ENCODE measurements around the gene CHRNE.
A peak's percentile ranks its signal among the peaks of the same experiment; 100 is the strongest.
"Not testable (repeated sequence)": the region's sequence is repeated elsewhere in the genome, so short reads cannot be mapped to it uniquely, and the experiment has no call there.

The CHRNE gene

DNA sequence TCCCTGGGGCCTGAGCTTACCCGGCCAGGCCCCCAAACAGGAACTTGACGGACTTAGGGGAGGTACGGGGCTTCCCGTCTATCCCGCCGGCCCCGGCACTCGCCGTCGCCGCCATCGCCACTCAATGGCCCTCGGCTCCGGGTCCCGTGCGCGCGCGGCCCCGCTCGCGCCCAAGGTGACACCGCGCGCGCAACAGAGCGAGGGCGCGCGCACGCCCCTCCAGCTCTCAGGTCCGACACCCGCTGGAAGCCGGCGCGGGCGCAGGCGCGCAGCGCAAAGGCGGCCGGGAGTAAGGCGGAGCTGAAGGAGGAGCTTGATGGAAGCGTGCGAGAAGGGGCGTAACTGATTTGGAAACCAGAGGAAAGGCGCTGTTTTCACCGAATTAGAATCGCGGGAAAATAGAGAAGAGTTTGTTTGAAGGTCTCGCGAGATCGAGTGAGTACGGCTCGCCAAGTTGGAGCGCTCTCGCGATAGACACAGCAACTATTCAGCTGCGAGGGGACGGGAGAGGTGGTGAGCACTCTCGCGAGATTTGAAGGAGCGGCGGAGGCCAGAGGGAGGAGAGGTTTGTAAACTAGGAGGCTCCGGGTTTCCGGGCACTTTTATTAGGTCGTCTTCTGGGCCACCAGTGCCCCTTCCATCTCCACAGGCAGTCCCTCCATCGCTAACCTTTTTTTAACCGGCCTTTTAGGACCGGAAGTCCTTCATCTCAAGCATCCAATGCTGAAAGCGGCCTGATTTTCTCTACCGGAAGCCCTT lies 37.1 kb upstream of the CHRNE start, which contains the start of the genes RNF167 and SLC25A11:
Gene RNF167, plus strand, starts transcription at position 473 of the 759 bp plus-strand sequence. CDS start 642 bp downstream, outside the sequence.
Gene SLC25A11, minus strand, starts transcription at position 251 of the 759 bp plus-strand sequence. Its CDS starts 136 bp downstream, at position 115.
- peak; percentile 91 for DNase-seq (ENCODE audit: low read depth, low spot score)

DNA sequence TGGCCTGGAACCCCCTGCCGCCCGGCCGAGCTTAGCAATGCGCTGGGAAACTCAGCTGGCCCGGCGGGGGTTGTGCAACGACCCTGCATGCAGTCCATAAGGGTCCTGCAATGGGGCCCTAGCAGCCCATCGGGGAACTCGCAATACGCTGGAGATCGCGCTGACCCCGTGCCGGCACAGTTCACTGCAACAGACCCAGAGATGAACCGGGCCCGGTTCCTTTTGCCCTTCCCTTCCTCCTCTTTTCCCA lies 36.6 kb upstream of the CHRNE start:
- DNase-seq (ENCODE audit: low read depth, low spot score): no peak

GRCh38 chr17:4938688-4939545 lies 36.0 kb upstream of the CHRNE start:
- no peak for DNase-seq (ENCODE audit: low read depth, low spot score)

GRCh38 chr17:4938069-4938491 lies 35.2 kb upstream of the CHRNE start:
- DNase-seq (ENCODE audit: low read depth, low spot score): no peak

DNA sequence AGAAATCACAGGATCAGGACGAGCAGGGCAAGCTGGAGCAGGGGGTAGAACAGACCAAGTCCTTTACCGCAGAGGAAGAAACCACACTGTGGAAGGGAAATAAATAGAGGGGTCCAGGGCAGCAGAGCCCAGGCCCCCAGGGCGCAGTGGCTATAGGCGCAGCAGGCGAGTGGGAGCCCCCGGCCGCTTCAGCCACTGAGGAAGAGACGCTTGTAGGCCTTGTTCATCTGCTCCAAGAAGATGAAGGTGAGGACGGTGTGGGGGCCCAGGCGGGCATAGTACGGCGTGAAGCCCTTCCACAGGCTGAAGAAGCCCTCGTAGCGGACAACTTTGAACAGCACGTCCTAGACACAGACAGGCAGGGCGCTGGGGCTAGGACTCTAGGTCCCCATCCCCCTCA lies 34.7 kb upstream of the CHRNE start:
- no peak for DNase-seq (ENCODE audit: low read depth, low spot score)

GRCh38 chr17:4936436-4936835 lies 33.5 kb upstream of the CHRNE start:
- no peak for DNase-seq (ENCODE audit: low read depth, low spot score)

DNA sequence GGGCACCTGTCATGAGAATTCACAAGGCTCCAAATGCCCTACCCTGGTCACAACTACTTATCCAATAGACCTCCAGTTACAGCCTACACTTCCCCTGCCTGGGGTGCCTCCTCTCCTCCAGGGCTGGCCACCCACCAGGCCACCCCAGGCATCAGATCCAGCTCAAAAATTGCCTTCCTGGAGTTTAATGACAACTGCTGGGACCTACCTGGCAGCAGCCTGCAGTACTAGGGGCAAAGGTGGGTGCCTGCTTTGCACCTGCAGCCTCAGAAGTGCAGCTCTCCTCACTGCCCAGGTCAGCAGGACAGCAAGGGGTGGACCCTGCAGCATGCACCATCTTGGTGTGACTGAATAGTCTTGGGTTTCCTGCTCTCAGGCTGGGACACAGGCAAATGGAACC lies 32.8 kb upstream of the CHRNE start:
- no peak for DNase-seq (ENCODE audit: low read depth, low spot score)

DNA sequence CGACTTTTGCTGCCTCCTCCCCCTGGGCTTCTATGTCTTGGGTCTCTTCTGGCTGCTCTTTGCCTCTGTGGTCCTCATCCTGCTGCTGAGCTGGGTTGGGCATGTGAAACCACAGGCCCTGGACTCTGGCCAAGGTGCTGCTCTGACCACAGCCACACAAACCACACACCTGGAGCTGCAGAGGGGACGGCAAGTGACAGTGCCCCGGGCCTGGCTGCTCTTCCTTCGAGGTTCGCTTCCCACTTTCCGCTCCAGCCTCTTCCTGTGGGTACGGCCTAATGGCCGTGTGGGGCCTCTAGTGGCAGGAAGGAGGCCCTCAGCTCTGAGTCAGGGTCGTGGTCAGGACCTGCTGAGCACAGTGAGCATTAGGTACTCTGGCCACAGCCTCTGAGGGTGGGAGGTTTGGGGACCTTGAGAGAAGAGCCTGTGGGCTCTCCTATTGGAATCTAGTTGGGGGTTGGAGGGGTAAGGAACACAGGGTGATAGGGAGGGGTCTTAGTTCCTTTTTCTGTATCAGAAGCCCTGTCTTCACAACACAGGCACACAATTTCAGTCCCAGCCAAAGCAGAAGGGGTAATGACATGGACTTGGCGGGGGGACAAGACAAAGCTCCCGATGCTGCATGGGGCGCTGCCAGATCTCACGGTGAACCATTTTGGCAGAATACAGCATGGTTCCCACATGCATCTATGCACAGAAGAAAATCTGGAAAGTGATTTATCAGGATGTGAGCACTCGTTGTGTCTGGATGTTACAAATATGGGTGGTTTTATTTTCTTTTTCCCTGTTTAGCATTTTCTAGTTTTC lies 31.5 kb upstream of the CHRNE start:
- no peak for DNase-seq (ENCODE audit: low read depth, low spot score)

GRCh38 chr17:4933646-4934045 lies 30.7 kb upstream of the CHRNE start:
- no peak for DNase-seq (ENCODE audit: low read depth, low spot score)

GRCh38 chr17:4932756-4933155 lies 29.9 kb upstream of the CHRNE start:
- no peak for DNase-seq (ENCODE audit: low read depth, low spot score)

- no peak for DNase-seq (ENCODE audit: low read depth, low spot score)
Observed at GRCh38 chr17:4931963-4932362, 29.1 kb upstream of the CHRNE start, which contains the start of gene GP1BA. TSS of gene GP1BA (plus strand) at chr17:4932277. CDS start at chr17:4932605, 328 bp downstream.

GRCh38 chr17:4928881-4929280 lies 26.0 kb upstream of the CHRNE start:
- no peak for DNase-seq (ENCODE audit: low read depth, low spot score)

DNA sequence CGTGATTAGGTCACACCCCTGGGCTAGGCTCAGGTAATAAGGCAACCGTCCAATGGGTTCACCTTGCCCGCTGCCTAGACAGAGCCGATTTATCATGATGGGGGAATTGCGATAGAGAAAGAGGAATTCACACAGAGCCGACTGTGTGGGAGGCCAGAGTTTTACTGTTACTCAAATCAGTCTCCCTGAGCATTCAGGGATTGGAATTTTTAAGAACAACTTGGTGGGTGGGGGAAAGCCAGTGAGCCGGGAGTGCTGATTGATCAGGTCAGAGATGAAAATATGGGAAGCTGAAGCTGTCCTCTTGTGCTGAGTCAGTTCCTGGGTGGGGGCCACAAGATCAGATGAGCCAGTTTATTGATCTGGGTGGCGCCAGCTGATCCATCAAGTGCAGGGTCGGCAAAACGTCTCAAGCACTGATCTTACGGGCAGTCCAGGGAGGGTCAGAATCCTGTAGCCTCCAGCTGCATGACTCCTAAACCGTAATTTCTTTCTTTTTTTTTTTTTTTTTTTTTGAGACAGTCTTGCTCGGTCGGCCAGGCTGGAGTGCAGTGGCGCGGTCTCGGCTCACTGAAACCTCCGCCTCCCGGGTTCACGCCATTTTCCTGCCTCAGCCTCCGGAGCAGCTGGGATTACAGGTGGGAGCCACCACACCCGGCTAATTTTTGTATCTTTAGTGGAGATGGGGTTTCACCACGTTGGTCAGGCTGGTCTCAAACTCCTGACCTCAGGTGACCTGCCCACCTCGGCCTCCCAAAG lies 23.9 kb upstream of the CHRNE start:
- not testable (repeated sequence) for DNase-seq (ENCODE audit: low read depth, low spot score)

- no peak for DNase-seq (ENCODE audit: low read depth, low spot score)
Observed at GRCh38 chr17:4921320-4921719, 18.4 kb upstream of the CHRNE start.

GRCh38 chr17:4920351-4921048 lies 17.6 kb upstream of the CHRNE start:
- no peak for DNase-seq (ENCODE audit: low read depth, low spot score)

GRCh38 chr17:4919511-4920047 lies 16.7 kb upstream of the CHRNE start:
- DNase-seq (ENCODE audit: low read depth, low spot score): no peak

DNA sequence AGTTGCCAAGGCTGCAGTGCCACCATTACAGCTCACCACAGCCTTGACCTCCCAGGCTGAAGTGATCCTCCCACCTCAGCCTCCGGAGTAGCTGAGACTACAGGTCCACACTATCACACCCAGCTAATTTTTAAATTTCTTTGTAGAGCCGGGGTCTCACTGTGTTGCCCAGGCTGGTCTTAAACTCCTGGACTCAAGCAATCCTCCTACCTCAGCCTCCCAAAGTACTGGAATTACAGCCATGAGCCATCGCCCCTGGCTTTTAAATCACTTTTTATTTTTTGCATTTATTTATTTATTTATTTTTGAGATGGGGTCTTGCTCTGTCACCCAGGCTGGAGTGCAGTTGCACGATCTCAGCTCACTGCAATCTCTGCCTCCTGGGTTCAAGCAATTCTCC lies 11.7 kb upstream of the CHRNE start:
- DNase-seq (ENCODE audit: low read depth, low spot score): not testable (repeated sequence)

- no peak for DNase-seq (ENCODE audit: low read depth, low spot score)
Observed at GRCh38 chr17:4913994-4914393, 11.1 kb upstream of the CHRNE start.

GRCh38 chr17:4908711-4909496 lies 6.0 kb upstream of the CHRNE start:
- peak; percentile 34 for DNase-seq (ENCODE audit: low read depth, low spot score)
